ENCODE data around the gene ZNF155.
A peak's percentile ranks its signal among the peaks of the same experiment; 100 is the strongest.

- TF ChIP-seq CTCF (IDR thresholded peaks at IDR 0.05; ENCODE audit: low read depth, low read length, missing input control) (peak; percentile 26), REST (IDR thresholded peaks at IDR 0.05) (peak; percentile 27), YY1 (IDR thresholded peaks at IDR 0.05) (peak; percentile 92), FOXA1 (IDR thresholded peaks at IDR 0.05) (no peak), RXRA (IDR thresholded peaks at IDR 0.05) (peak; percentile 60 to 73)
Measured at GRCh38 chr19:43950834-43951645, 32.9 kb upstream of the ZNF155 start, which contains the start of gene ZNF221.

Measured in liver (tissue), 3 donors.